IMR-90 (cell line): ENCODE results near the gene EMX2. TPM values are rescaled to one million over a fixed set of nuclear protein-coding genes. Genes with fewer than 3 reads are reported as not detected.

Source experiments
- ATAC-seq: fragments of 200-7000 bp; cut with Tn5 transposase; 2 replicates; pipeline ENCODE4 v1.9.1; 2020; ENCODE audit warnings: low read depth, mild to moderate bottlenecking, moderate library complexity
- BruUV-seq: library from RNA; stranded (reverse); fragments of 400-500 nt; replicated peaks from 2 replicates; lab custom pipeline; 2021; lab: Mats Ljungman, UMichigan
- CTCF ChIA-PET: fragments of 300-600 bp; formaldehyde crosslinking; extraction: SDS; loops from one replicate; lab custom pipeline; 2021; ENCODE audit warnings: antibody characterized with exemption; lab: Yijun Ruan, JAX
- POLR2A ChIA-PET: fragments of 300-600 bp; sonication (Branson Sonifier 250); formaldehyde crosslinking; loops from one replicate; lab custom pipeline; 2022; ENCODE audit warnings: antibody characterized with exemption; ENCODE audit not compliant: unreplicated experiment; lab: Charles Lee
- DNase-seq: peaks from one replicate; pipeline ENCODE4 v3.0.0; 2013
- H2AFZ ChIP-seq: replicated peaks from 2 replicates; pipeline ENCODE3; 2013; ENCODE audit warnings: low read length, mild to moderate bottlenecking; ENCODE audit not compliant: poor library complexity
- H2AK5ac ChIP-seq: 2 replicates; pipeline ENCODE4 v1.6.1; 2013; ENCODE audit warnings: low read depth, low read length, inconsistent platforms
- H2AK9ac ChIP-seq: replicated peaks from 2 replicates; pipeline ENCODE3; 2013; ENCODE audit warnings: mild to moderate bottlenecking, low read depth, low read length, moderate library complexity; ENCODE audit not compliant: poor library complexity
- H2BK120ac ChIP-seq: 2 replicates; pipeline ENCODE4 v1.6.1; 2013; ENCODE audit warnings: low read depth, low read length, inconsistent platforms
- H2BK15ac ChIP-seq: 3 replicates; pipeline ENCODE4 v1.6.1; 2013; ENCODE audit warnings: low read depth, low read length, inconsistent platforms
- H2BK20ac ChIP-seq: 2 replicates; pipeline ENCODE4 v1.6.1; 2013; ENCODE audit warnings: low read depth, mild to moderate bottlenecking, inconsistent platforms, low read length, moderate library complexity
- H2BK5ac ChIP-seq: 2 replicates; pipeline ENCODE4 v1.6.1; 2013; ENCODE audit warnings: mild to moderate bottlenecking, low read depth, low read length, inconsistent platforms; ENCODE audit not compliant: poor library complexity, severe bottlenecking
- H3K14ac ChIP-seq: replicated peaks from 2 replicates; pipeline ENCODE4 v1.6.1; 2013; ENCODE audit warnings: low read depth, low read length, inconsistent platforms
- H3K18ac ChIP-seq: 2 replicates; pipeline ENCODE4 v1.6.1; 2013; ENCODE audit warnings: low read depth, low read length, control low read depth
- H3K23ac ChIP-seq: 2 replicates; pipeline ENCODE4 v1.6.1; 2013; ENCODE audit warnings: low read depth, low read length, inconsistent platforms
- H3K27ac ChIP-seq: 2 replicates; pipeline ENCODE4 v1.5.1; 2013; ENCODE audit warnings: mild to moderate bottlenecking, control low read depth, low read length; ENCODE audit not compliant: insufficient read depth
- H3K27me3 ChIP-seq: 2 replicates; pipeline ENCODE4 v1.6.1; 2013; ENCODE audit warnings: low read length; ENCODE audit not compliant: control insufficient read depth, insufficient read depth
- H3K36me3 ChIP-seq: 2 replicates; pipeline ENCODE4 v1.6.1; 2013; ENCODE audit warnings: low read length, mixed read lengths; ENCODE audit not compliant: control insufficient read depth, insufficient read depth
- H3K4ac ChIP-seq: 2 replicates; pipeline ENCODE4 v1.6.1; 2013; ENCODE audit warnings: low read depth, low read length, inconsistent platforms
- H3K4me1 ChIP-seq: 2 replicates; pipeline ENCODE4 v1.6.1; 2013; ENCODE audit warnings: low read length, mixed read lengths; ENCODE audit not compliant: control insufficient read depth, insufficient read depth
- H3K4me2 ChIP-seq: 2 replicates; pipeline ENCODE4 v1.6.1; 2013; ENCODE audit warnings: low read depth, mild to moderate bottlenecking, control low read depth, low read length, moderate library complexity
- H3K4me3 ChIP-seq: 2 replicates; pipeline ENCODE4 v1.5.1; 2013; ENCODE audit warnings: low read depth, mild to moderate bottlenecking, control low read depth, low read length, moderate library complexity; ENCODE audit not compliant: insufficient read depth
- H3K56ac ChIP-seq: 2 replicates; pipeline ENCODE4 v1.6.1; 2013; ENCODE audit warnings: low read length, inconsistent platforms; ENCODE audit not compliant: insufficient read depth; ENCODE audit errors: extremely low read depth
- H3K79me1 ChIP-seq, 2 experiments: 2 replicates each; pipeline ENCODE4 v1.6.1; 2013; ENCODE audit warnings: low read length in 2 of 2, inconsistent platforms in 1 of 2, low read depth in 1 of 2
- H3K9ac ChIP-seq: 2 replicates; pipeline ENCODE4 v1.6.1; 2013; ENCODE audit warnings: low read depth, low read length, control low read depth
- H3K9me1 ChIP-seq: 2 replicates; pipeline ENCODE4 v1.6.1; 2013; ENCODE audit warnings: low read length, inconsistent platforms; ENCODE audit not compliant: insufficient read depth
- H3K9me3 ChIP-seq: 2 replicates; pipeline ENCODE4 v1.6.1; 2013; ENCODE audit warnings: low read length; ENCODE audit not compliant: control insufficient read depth, insufficient read depth
- H4K20me1 ChIP-seq: 2 replicates; pipeline ENCODE4 v1.6.1; 2013; ENCODE audit warnings: low read length, inconsistent platforms; ENCODE audit not compliant: insufficient read depth
- H4K5ac ChIP-seq: 2 replicates; pipeline ENCODE4 v1.6.1; 2013; ENCODE audit warnings: mild to moderate bottlenecking, low read depth, low read length, control low read depth
- H4K8ac ChIP-seq, 2 experiments: 2 replicates each; pipeline ENCODE4 v1.6.1; 2013; ENCODE audit warnings: low read depth in 2 of 2, low read length in 2 of 2, control low read depth in 1 of 2, inconsistent platforms in 1 of 2
- H4K91ac ChIP-seq: 2 replicates; pipeline ENCODE4 v1.6.1; 2013; ENCODE audit warnings: low read depth, low read length, inconsistent platforms; ENCODE audit not compliant: insufficient read depth
- BHLHE40 ChIP-seq: fragments of 150-350 bp; IDR thresholded peaks from 2 replicates; pipeline ENCODE4 v1.6.1; 2016; ENCODE audit warnings: mild to moderate bottlenecking, low read depth, low read length
- CHD1 ChIP-seq: IDR thresholded peaks from 2 replicates; pipeline ENCODE4 v1.6.1; 2012; ENCODE audit warnings: low read depth, low read length, improper control_type of control experiment
- CTCF ChIP-seq: conservative IDR thresholded peaks from 2 replicates; pipeline ENCODE4 v1.5.1; 2012; ENCODE audit warnings: mild to moderate bottlenecking, low read depth, low read length, improper control_type of control experiment
- ELK1 ChIP-seq: fragments of 150-350 bp; IDR thresholded peaks from 2 replicates; pipeline ENCODE4 v1.6.1; 2016; ENCODE audit warnings: low read depth, mild to moderate bottlenecking, low read length, moderate library complexity, borderline replicate concordance
- FOS ChIP-seq: fragments of 150-350 bp; IDR thresholded peaks from 2 replicates; pipeline ENCODE4 v1.6.1; 2016; ENCODE audit warnings: low read depth, low read length
- MAFK ChIP-seq: IDR thresholded peaks from 2 replicates; pipeline ENCODE4 v1.6.1; 2012; ENCODE audit warnings: low read depth, low read length, improper control_type of control experiment
- MAZ ChIP-seq: IDR thresholded peaks from 2 replicates; pipeline ENCODE4 v1.6.1; 2012; ENCODE audit warnings: low read depth, mild to moderate bottlenecking, low read length, improper control_type of control experiment, moderate library complexity, borderline replicate concordance
- MXI1 ChIP-seq: IDR thresholded peaks from 2 replicates; pipeline ENCODE4 v1.6.1; 2012; ENCODE audit warnings: low read depth, mild to moderate bottlenecking, low read length, moderate library complexity, borderline replicate concordance
- NFE2L2 ChIP-seq: fragments of 150-350 bp; IDR thresholded peaks from 2 replicates; pipeline ENCODE4 v1.6.1; 2016; ENCODE audit warnings: low read depth, mild to moderate bottlenecking, low read length
- POLR2A ChIP-seq: IDR thresholded peaks from 2 replicates; pipeline ENCODE4 v1.6.1; 2012; ENCODE audit warnings: mild to moderate bottlenecking, low read depth, low read length
- RCOR1 ChIP-seq: IDR thresholded peaks from 2 replicates; pipeline ENCODE4 v1.6.1; 2012; ENCODE audit warnings: mild to moderate bottlenecking, low read length, improper control_type of control experiment; ENCODE audit not compliant: insufficient replicate concordance
- RFX5 ChIP-seq: IDR thresholded peaks from 2 replicates; pipeline ENCODE4 v1.8.0; 2012; ENCODE audit warnings: low read depth, mild to moderate bottlenecking, low read length, moderate library complexity
- SMC3 ChIP-seq: fragments of 150-350 bp; IDR thresholded peaks from 2 replicates; pipeline ENCODE4 v1.6.1; 2016; ENCODE audit warnings: low read depth, mild to moderate bottlenecking, antibody characterized with exemption, low read length, moderate library complexity
- USF2 ChIP-seq: fragments of 150-350 bp; IDR thresholded peaks from 2 replicates; pipeline ENCODE4 v1.6.1; 2017; ENCODE audit warnings: mild to moderate bottlenecking, antibody characterized with exemption, low read length, low read depth
- WGBS, 2 experiments: methylation state at CpG; one replicate each; pipeline versions ENCODE4 v1.1.5 to v1.1.7; 2013; ENCODE audit warnings: missing lambda C conversion rate in 2 of 2; ENCODE audit not compliant: insufficient read length in 1 of 2; ENCODE audit errors: extremely low coverage in 2 of 2; 5-methylcytosine and 5-hydroxymethylcytosine counted together
- dilution Hi-C: fragments of 300-500 bp; cut with HindIII; formaldehyde crosslinking; loops from one replicate; pipeline ENCODE4 v1.14.3; 2018; ENCODE audit warnings: low sequenced_read_pairs; ENCODE audit not compliant: unreplicated experiment
- in situ Hi-C: fragments of 300-500 bp; cut with MboI; formaldehyde crosslinking; loops from 3 replicates; pipeline ENCODE4 v1.14.3; 2019; ENCODE audit warnings: low sequenced_read_pairs, inconsistent platforms, mixed read lengths
- intact Hi-C: fragments of 100-400 bp; cut with micrococcal nuclease; formaldehyde crosslinking; loops from 2 replicates; pipeline ENCODE4 v1.10.0; 2022
- polyA plus RNA-seq, 3 experiments: library from polyadenylated mRNA; depleted of rRNA; stranded (reverse); fragments of >200 nt; gene quantifications; 2 replicates each; pipeline ENCODE4 v1.2.3, GENCODE V29; 2012; ENCODE audit warnings: low replicate concordance in 1 of 3
- total RNA-seq: library from RNA; depleted of rRNA; stranded (reverse); fragments of >200 nt; gene quantifications from 2 replicates; pipeline ENCODE4 v1.2.3, GENCODE V29; 2012

EMX2 gene
- total and polyA plus RNA-seq, 2 of the 4 experiments (the other 2 are of a cell fraction), result not detected

GRCh38 chr10:117552156-117552631, 9.6 kb downstream of the EMX2 start:
- Histone ChIP-seq H2BK120ac (no peak overlapping the region), H2AK9ac (no peak overlapping the region), H3K4me2 (no peak overlapping the region), H3K4me1 (no peaks in the 10 kb centered on the region), H3K4me3 (no peak overlapping the region), H2BK15ac (no peak overlapping the region), H3K79me1 (no peaks in the 10 kb centered on the region), H3K27me3 (peaks cover 60% of the 10 kb centered on the region), H3K36me3 (no peaks in the 10 kb centered on the region), H4K8ac (no peak overlapping the region), H3K4ac (no peak overlapping the region), H4K20me1 (no peaks in the 10 kb centered on the region), H3K27ac (no peak overlapping the region), H2BK5ac (no peak overlapping the region), H3K23ac (no peak overlapping the region), H4K5ac (no peak overlapping the region), H3K18ac (no peak overlapping the region), H2BK20ac (no peak overlapping the region), H3K9ac (no peak overlapping the region), H2AFZ (peak overlapping the region; percentile 49), H2AK5ac (no peak overlapping the region), H3K9me1 (no peaks in the 10 kb centered on the region), H3K56ac (no peak overlapping the region), H4K91ac (no peak overlapping the region), H3K14ac (no peak overlapping the region), H3K9me3 (peaks cover 2% of the 10 kb centered on the region; the same call in 1 of the 2 replicates)
- TF ChIP-seq SMC3 (no peak), CHD1 (no peak), MXI1 (no peak), MAFK (no peak), RFX5 (no peak), CTCF (no peak), ELK1 (no peak), MAZ (no peak), POLR2A (no peak), NFE2L2 (no peak), FOS (no peak), BHLHE40 (no peak), USF2 (no peak), RCOR1 (no peak)
- intact Hi-C loops, result no loop called here
- BruUV-seq, result no TSS peak
- POLR2A ChIA-PET, result no interaction called here
- DNase-seq (no peak), ATAC-seq (no peak)
- in situ Hi-C loops, result no loop called here
- CTCF ChIA-PET, result no interaction called here
- 7% methylated on average over 2 of the region's 39 CpGs; no CpG with 5 or more reads in 1 of the 2 experiments for WGBS, 2 experiments
- dilution Hi-C loops, result no loop called here
